GM12864 (cell line): ENCODE data around the gene MMP23B.

Experiments used
- DNase-seq: peaks from one replicate; pipeline ENCODE4 v3.0.0-alpha.2; 2011; ENCODE audit warnings: low read depth
- H3K4me3 ChIP-seq: 2 replicates; pipeline ENCODE4 v1.5.1; 2011; ENCODE audit warnings: mild to moderate bottlenecking, low read depth, low read length, control low read depth
- TF ChIP-seq, protein P1 (sequence below): IDR thresholded peaks from 2 replicates; pipeline ENCODE4 v1.5.1; 2011; ENCODE audit warnings: low read depth, mild to moderate bottlenecking, moderate library complexity, low read length, control low read depth, inconsistent platforms; ENCODE audit errors: missing control alignments

Gene MMP23B

GRCh38 chr1:1603671-1604373, 28.2 kb upstream of the MMP23B start:
- H3K4me3 ChIP-seq, result no peak overlapping the region
- DNase-seq, result no peak
- TF ChIP-seq, protein P1, sequence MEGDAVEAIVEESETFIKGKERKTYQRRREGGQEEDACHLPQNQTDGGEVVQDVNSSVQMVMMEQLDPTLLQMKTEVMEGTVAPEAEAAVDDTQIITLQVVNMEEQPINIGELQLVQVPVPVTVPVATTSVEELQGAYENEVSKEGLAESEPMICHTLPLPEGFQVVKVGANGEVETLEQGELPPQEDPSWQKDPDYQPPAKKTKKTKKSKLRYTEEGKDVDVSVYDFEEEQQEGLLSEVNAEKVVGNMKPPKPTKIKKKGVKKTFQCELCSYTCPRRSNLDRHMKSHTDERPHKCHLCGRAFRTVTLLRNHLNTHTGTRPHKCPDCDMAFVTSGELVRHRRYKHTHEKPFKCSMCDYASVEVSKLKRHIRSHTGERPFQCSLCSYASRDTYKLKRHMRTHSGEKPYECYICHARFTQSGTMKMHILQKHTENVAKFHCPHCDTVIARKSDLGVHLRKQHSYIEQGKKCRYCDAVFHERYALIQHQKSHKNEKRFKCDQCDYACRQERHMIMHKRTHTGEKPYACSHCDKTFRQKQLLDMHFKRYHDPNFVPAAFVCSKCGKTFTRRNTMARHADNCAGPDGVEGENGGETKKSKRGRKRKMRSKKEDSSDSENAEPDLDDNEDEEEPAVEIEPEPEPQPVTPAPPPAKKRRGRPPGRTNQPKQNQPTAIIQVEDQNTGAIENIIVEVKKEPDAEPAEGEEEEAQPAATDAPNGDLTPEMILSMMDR, result no peak

DNA sequence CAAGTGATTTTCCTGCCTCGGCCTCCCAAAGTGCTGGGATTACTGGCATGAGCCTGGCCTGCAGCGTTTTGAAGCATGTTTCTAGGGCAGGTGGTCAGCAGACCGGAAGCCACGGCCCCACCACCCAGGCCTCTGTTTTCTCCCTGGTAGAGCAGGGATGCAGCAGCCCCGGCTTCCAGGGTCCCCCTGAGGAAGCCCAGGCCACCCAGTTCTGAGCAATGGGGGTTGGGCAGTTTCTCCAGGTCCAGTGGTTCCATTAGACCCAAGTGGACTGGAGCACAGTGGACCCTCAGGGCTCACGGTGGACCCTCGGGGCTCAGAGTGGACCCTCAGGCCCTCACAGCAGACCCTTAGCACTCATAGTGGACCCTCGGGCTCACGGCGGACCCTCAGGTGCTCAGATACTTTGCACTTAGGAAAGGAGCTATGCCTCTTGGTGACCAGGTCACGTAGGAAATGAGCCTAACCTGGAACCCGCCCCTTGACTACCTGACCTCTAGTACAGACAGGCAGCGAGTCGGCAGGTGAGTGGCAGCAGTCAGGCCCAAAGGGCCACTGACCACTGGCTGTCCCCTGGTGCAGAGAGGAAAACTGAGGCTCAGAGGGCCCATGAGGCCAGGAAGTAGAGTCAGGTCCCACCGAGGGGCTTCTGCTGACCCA, 27.5 kb upstream of the MMP23B start:
- no peak for DNase-seq
- H3K4me3 ChIP-seq, result no peak overlapping the region
- TF ChIP-seq, protein P1, result no peak

GRCh38 chr1:1605034-1605591, 26.9 kb upstream of the MMP23B start:
- TF ChIP-seq, protein P1, result no peak
- no peak overlapping the region for H3K4me3 ChIP-seq
- no peak for DNase-seq

DNA sequence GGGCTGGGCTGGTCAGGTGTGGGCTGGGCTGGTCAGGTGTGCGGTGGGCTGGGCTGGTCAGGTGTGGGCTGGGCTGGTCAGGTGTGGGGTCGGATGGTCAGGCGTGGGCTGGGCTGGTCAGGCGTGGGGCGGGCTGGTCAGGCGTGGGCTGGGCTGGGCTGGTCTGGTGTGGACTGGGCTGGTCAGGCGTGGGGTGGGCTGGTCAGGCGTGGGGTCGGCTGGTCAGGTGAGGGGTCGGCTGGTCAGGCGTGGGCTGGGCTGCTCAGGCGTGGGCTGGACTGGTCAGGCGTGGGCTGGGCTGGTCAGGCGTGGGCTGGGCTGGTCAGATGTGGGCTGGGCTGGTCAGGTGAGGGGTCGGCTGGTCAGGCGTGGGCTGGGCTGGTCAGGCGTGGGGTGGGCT, 26.2 kb upstream of the MMP23B start:
- DNase-seq, result no peak
- TF ChIP-seq, protein P1, result no peak
- no peak overlapping the region for H3K4me3 ChIP-seq

DNA sequence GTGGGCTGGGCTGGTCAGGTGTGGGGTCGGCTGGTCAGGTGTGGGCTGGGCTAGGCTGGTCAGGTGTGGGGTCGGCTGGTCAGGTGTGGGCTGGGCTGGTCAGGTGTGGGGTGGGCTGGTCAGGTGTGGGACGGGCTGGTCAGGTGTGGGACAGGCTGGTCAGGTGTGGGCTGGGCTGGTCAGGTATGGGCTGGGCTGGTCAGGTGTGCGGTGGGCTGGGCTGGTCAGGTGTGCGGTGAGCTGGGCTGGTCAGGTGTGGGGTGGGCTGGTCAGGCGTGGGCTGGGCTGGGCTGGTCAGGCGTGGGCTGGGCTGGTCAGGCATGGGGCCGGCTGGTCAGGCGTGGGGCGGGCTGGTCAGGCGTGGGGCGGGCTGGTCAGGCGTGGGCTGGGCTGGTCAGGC, 25.7 kb upstream of the MMP23B start:
- DNase-seq, result no peak
- H3K4me3 ChIP-seq, result no peak overlapping the region
- TF ChIP-seq, protein P1, result no peak

DNA sequence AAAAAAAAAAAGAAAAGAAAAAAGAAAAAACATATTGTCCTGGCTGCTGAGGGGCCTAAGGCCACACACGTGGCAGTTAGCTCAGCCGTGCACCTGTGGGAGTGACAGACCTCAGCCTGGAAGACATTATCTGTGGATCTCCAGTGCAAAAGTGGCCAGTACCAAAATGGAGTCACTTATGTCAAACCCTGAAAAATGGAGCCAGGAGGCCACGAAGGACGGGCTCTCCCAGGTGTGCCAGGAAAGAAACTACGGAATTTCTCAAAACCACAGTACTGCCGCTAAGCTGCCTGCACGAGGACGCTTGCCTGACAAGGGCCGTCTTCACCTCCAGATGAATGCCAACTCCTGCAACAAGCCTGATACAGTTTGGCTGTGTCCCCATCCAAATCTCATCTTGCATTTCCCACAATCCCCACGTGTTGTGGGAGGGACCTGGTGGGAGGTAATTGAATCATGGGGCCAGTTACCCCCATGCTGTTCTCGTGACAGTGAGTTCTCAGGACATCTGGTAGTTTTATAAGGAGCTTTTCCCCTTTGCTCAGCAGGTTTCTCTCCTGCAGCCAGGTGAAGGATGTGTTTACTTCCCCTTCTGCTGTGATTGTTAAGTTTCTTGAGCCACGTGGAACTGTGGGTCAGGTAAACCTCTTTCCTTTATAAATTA, 22.0 kb upstream of the MMP23B start:
- no peak overlapping the region for H3K4me3 ChIP-seq
- DNase-seq, result no peak
- TF ChIP-seq, protein P1, result no peak
